Measurements from ENCODE around the gene ZNF236.
"Not testable (repeated sequence)": the region's sequence is repeated elsewhere in the genome, so short reads cannot be mapped to it uniquely, and the experiment has no call there.

The ZNF236 gene

DNA sequence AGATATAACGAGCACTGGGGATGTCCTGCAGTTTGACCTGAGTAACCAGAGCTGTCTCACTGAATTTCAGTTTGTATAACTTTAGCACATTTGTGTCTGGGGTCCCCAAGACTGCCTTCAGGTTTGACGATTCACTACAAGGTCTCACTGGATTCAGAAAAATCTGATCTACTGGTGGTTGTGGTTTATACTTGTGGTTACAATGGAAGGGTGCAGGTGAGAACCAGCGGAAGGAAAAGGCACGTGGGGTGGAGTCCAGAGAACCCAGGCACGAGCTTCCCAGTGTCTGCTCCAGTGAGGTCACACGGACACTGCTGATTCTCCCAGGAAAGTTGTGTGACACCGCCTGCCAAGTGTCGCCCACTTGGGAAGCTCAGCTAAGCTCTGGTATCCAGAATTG, 126.0 kb downstream of the ZNF236 start:
- DNase-seq (ENCODE audit: low spot score) = no peak

DNA sequence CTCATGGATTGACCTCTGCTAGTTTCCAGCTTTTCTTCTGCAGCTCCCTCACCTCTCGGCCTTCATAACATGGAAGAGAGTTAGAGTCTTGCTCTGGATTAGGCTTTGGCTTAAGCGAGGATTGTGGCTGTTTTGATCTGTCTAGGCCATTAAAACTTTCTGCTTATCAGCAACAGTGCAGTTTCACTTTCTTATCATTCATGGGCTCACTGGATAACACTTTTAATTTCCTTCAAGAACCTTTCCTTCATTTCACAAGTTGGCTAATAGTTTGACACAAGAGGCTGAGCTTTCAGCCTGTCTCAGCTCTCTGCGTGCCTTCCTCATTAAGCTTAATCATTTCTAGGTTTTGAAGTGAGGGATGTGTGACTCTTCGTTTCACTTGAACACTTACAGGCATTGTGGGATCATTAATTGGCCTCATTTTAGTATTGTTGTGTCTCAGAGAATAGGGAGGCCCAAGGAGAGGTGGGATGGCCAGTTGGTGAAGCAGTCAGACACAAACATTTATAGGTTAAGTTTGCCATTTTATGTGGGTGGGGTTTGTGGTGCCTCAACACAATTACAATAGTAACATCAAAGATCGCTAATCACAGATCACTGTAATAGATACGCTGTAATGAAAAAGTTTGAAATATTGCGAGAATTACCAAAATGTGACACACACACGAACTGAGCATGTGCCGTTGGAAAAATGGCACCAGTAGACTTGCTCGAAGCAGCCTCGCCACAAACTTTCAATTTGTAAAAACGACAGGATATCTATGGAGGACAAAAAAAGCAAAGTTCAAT, 129.3 kb downstream of the ZNF236 start:
- no peak for DNase-seq (ENCODE audit: low spot score)

- no peak for DNase-seq (ENCODE audit: low spot score)
Observed at GRCh38 chr18:76952747-76953146, 130.4 kb downstream of the ZNF236 start.

GRCh38 chr18:76953156-76953555, 130.8 kb downstream of the ZNF236 start:
- DNase-seq (ENCODE audit: low spot score) = no peak

GRCh38 chr18:76953583-76954233, 131.4 kb downstream of the ZNF236 start:
- DNase-seq (ENCODE audit: low spot score) = no peak

DNA sequence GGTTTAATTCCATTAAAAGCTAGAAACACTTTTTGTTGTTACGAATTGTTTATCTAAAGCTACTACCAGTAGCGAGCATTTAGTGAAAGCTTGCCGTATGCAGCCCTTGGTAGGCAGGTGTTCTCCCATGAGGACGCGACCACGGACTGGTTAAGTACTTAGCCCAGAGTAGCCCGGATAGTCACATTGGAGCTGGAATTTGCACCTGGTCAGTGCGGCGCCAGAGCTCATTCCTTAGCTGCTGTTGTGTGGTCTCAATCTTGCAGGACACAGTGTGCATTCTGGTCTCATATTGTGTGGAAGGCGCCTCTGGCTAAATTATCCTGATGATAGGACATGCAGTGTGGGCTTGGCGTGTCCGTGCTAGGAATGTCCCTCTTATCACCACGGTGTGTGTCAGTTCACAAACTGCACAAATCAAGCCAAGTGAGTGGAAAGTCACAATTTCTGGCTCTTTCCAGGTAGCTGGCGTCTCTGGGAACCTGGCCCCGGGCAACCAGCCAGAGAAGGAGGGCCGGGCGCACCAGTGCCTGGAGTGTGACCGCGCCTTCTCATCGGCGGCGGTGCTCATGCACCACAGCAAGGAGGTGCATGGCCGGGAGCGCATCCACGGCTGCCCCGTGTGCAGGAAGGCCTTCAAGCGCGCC, 133.3 kb downstream of the ZNF236 start:
- DNase-seq (ENCODE audit: low spot score) = no peak

GRCh38 chr18:76956648-76957047, 134.3 kb downstream of the ZNF236 start:
- no peak for DNase-seq (ENCODE audit: low spot score)

GRCh38 chr18:76957384-76958355, 135.3 kb downstream of the ZNF236 start:
- DNase-seq (ENCODE audit: low spot score) = no peak

GRCh38 chr18:76958692-76959341, 136.5 kb downstream of the ZNF236 start:
- DNase-seq (ENCODE audit: low spot score) = no peak

GRCh38 chr18:76959605-76960004, 137.2 kb downstream of the ZNF236 start:
- no peak for DNase-seq (ENCODE audit: low spot score)

- no peak for DNase-seq (ENCODE audit: low spot score)
Observed at GRCh38 chr18:76960528-76961035, 138.2 kb downstream of the ZNF236 start.

GRCh38 chr18:76962851-76963250, 140.5 kb downstream of the ZNF236 start:
- DNase-seq (ENCODE audit: low spot score) = no peak

DNA sequence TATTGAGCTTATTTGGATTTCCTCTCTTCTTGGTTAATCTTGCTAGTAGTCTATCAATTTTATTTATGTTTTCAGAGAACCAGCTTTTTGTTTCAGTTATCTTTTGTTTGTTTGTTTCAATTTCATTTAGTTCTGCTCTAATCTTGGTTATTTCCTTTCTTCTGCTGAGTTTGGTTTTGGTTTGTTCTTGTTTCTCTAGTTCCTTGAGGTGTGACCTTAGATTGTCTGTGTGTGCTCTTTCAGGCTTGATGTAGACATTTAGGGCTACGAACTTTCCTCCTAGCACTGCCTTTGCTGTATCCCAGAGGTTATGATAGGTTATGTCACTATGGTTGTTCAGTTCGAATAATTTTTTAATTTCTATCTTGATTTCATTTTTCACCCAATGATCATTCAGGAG, 141.6 kb downstream of the ZNF236 start:
- DNase-seq (ENCODE audit: low spot score) = no peak

- not testable (repeated sequence) for DNase-seq (ENCODE audit: low spot score)
Observed at GRCh38 chr18:76965555-76966151, 143.3 kb downstream of the ZNF236 start.

- not testable (repeated sequence) for DNase-seq (ENCODE audit: low spot score)
Observed at GRCh38 chr18:76967299-76967698, 144.9 kb downstream of the ZNF236 start.

- DNase-seq (ENCODE audit: low spot score) = peak; percentile 36
Observed at GRCh38 chr18:76967721-76968472, 145.5 kb downstream of the ZNF236 start.

DNA sequence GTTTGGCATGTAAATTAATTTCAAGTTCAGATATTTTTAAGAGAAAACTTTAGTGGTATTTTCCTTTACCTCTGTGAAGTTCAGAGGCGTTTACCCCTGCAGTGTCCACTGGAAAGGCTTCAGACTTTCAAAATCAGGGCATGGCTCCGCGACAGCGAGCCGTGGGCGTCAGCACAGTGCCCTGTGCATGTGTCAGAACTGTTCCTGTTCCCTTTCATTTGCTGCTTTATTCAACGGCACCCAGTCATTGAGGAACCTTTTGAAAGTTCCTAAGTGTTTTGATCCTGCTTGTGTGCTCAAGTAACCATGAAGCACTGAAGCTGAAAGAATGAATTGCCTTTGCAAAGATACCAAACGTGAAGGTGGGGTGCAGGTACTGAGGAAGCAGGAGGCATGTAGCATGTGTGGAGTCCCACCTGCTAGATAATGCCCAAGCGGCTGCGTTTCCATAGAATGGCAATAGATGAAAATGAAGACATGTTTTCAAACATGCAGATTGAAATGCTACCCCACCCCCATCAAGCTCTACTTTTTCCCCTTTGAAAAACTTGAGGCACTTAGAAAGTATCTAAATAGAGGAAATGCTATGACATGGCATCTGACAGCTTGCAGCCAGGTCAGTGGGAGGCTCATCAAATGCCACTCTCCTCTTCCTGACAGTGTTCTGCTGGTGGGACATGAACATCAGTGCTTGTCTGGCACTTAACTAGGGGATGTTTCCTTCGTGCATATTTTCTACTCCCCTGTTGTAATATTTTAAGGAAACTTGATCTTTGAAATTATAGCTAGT, 148.6 kb downstream of the ZNF236 start:
- DNase-seq (ENCODE audit: low spot score) = no peak

DNA sequence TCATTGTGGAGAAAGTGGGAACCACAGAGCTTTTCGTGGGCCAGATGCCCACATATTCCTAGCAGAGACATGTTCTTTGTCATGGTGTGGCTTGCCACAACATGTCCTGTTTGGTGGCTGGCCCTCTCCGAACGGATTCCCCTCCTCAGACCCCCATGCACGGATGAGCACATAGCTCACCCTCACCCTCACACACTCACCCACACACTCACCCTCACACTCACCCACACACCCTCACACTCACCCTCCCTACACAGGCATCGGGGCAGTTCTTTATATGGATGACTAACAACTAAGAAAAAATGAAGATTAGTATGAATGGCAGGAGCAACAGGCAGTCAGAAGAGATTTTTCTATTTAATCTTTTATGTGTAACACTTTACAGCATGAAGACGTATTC, 149.9 kb downstream of the ZNF236 start:
- no peak for DNase-seq (ENCODE audit: low spot score)

GRCh38 chr18:76972846-76973519, 150.6 kb downstream of the ZNF236 start:
- DNase-seq (ENCODE audit: low spot score) = no peak
